ENCODE data around the gene BCR.

The BCR gene

DNA sequence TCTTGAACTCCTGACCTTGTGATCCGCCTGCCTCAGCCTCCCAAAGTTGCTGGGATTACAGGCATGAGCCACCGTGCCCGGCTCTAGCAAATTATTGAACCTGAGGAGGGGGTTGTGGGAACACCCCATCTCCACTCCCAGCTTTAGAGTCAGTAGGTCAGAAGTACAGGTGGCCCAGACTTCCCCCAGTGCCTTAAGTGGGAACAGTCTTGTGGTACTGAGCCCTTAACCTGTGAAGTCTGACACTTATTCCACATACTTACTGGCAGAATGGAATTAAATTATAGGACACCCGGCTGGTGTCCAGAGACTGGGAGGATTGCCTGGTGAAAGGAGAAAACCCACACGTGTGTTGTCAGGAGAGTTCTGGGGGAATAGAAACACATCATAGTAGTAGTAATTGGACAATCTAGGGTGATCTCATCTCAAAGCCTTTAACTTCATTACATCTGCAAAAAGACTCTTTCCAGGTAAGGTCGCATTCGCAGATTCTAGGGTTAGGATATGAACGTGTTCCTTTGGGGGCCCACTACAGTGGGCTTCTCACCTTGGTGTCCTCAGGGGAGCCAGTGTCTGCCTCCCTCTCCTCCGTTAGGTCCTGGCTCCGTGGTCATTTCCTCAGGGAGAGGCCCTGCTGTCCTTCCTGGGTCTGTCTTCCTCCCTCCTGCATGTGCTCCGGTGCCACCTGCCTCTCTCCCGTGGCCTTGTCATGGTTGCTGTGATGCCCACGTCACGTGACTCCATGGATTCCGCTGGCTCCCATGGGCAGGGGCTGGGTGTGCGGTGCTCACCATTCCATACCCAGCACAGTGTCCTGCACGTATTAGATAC lies 63.8 kb downstream of the BCR start:
- DNase-seq (ENCODE audit: low read depth, low spot score), result no peak

DNA sequence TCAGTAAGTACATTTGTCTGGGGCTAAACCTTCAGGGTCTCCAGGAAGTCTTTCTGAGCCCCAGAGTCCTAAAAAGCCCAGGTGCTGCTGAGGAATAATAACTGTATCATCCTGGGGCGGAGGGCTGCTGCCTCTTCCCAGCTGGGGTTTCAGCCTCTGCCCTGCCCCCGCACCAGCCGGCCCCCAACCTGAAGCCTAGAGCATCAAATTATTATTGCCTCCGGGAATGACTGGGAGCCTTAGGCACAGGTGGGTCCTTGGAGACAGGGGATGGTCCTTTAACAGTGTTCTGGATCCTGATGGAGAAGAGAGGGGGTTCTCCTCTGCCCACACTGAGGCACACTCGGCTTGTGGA lies 64.4 kb downstream of the BCR start:
- no peak for DNase-seq (ENCODE audit: low read depth, low spot score)

DNA sequence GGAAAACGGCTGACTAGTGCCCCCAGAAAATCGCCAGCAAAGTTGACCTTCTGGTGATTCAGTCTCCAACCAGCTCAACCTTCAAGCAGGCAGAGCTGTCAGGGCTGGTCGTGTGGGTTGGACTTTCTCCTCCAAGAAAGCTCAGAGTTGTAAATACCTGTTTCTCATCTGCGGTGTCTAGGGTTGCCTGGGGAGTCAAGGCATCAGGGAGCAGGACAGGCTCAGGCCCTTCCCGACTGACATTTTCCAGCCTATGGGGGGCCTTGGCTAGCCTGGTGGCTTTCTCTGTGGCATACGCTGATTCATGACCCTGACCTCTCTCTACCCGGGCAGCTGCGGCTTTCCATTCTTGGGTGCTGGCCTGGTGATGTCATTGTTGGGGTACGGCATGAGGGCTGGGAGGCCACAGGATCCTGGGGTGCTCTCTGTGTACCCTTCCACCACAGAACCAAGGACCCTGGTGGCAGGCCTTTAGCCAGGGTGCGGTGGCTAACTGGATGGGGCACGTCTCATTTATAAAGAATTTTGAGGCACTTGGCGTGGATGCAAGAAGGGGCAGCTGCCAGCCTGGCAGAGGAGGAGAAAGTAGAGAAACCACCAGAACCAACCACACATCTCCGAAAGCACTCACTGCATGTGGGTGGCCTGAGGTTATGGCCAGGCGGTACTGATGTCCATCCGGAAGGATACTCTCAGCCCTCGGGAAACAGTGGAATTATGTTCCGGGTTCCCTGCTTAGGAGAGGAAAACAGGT lies 64.9 kb downstream of the BCR start:
- DNase-seq (ENCODE audit: low read depth, low spot score), result peak; percentile 39

DNA sequence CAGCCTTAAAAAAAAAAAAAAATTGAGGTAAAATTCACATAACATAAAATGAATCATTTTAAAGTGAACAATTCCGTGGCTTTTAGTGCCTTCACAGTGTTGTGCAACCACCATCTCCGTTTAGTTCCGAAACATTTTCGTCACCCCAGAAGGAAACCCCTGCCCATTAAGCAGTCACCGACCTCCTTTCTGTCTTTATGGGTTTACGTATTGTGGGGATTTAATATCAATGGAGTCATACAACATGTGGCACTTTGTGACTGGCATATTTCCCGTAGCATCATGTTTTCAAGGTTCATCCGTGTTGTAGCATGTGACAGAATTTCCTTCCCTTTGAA lies 65.5 kb downstream of the BCR start:
- DNase-seq (ENCODE audit: low read depth, low spot score), result no peak

DNA sequence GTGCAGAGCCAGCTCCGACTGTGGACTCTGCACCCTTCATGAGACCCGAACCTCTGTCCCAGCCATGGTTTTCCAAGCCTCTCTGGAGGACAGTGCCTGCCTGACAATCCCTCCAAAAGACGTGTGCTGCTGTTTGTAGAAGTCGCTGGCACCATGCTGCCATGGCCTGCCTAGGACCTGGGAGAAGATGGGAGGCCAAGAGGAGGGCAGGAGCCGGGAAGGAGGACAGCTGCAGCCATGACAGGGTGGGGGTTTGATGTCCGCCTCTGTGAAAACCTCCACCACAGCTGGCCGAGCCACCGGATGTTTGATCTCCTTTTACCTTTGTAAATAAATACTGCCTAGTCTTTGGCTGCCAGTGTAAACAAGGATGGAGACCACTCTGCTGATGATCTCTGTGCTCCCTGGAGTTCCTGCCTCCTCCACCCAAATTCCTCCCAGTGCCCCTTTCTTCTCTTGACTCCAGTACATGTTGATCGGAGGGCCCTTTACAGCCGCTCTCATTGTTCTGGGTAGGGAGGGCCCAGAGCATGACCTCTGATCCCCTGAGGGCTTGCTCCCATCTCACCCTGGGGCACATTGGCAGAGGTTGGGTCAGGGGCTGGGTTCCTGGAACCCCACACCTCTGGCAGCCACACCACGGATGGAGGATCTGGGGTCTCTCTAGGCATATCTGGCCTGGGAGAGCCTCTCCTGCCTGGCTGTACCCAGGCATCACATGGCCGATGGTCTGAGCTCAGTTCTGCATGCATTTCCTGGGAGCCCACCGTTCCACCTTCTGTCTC lies 66.9 kb downstream of the BCR start:
- DNase-seq (ENCODE audit: low read depth, low spot score), result no peak

- DNase-seq (ENCODE audit: low read depth, low spot score), result peak; percentile 62
Measured at GRCh38 chr22:23248583-23248982, 68.3 kb downstream of the BCR start.

DNA sequence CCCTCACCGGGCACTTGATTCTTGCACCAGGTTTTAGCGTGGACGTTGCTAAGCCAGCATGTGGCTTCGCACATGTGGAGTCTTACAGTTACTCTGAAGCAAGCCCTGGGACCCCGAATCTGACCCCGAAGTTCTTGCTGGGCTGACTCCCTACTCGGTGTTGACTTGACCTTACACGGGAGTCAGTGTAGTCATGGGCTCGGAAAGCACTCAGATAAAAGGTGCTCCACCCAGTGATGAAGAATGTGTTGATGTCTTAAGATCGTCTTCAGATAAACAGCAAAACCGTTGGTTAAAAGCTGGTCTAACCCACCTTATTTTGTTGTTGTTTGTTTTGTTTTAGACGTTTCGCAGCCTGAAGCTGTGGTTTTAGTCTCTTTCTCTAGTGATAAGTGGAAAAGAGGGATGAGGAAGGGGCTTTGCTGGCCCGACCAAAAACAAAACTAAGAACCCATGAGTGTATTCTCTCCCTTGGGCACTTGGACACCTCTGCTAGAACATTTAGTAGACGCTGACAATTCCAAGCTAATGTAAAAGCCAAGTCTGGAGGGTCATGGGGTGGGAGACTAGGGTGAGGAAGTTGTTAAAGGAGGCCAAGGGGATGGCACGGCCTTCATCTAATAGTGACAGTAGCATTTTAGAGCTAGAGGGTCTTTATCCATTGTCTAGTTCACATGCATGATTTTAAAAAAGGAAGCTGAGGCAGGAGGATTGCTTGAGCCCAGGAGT lies 69.9 kb downstream of the BCR start:
- no peak for DNase-seq (ENCODE audit: low read depth, low spot score)

GRCh38 chr22:23250785-23251363 lies 70.6 kb downstream of the BCR start:
- no peak for DNase-seq (ENCODE audit: low read depth, low spot score)

DNA sequence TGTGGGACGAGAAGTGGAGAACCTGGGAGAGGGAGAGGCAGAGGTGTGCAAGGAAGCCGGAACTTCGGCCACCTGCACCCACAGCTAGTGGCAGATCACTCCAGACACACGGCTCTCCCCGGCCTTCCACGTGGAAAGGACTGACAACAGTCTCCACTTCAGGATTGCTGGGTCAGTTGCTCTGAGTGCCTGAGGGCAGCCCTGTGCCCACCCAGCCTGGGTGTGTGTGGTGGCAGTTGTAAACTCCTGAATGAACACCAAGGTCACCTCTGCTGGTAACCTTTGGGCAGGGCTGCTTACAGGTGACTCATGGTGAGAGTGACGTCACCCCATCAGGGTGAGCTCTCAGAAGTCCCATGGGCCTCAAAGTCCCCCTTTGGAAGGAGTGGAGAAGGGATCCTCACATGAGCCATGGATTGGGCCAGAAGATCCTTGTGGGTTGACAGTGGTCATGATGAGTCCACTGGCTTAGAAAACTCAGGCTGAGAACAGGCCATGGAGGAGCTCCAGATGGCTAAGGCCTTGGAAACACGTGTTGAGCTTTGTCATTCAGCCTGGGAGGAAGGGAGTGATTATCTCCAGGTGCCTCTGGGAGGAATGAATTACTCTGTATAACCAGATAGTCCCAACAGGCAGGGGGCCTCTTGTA lies 71.3 kb downstream of the BCR start:
- no peak for DNase-seq (ENCODE audit: low read depth, low spot score)

GRCh38 chr22:23253475-23254055 lies 73.3 kb downstream of the BCR start:
- DNase-seq (ENCODE audit: low read depth, low spot score), result no peak

DNA sequence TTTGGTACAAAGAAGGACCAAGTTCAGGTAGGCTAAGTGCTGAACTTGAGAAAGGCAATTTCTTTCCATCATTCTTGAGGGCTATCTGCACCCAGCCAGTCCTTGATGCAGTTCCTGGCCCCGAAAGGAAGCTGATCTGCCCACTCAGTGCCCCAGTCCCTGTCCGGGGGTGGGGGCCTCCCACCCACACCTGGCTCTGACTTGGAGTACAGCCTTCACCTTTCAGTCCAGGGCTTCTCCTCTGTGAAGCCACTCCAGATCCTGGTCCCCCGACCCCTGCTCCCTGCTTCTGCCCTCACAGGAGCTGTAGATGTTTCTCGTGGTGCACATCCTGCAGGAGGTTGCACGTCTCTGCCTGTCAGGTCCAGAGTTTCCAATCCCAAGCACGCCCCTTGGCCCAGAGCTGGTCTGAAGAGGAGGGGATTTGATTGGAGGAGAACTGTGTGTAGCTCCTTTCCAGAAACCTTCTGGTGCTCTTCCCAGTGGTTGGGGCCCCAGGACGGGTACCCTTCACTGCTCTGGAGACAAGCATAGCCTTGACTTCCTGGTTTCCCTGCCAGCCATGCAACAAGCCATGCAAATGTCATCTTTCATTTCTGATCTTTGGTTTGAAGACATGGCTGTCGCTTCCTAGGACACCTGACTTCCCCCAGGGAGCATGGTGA lies 75.3 kb downstream of the BCR start:
- no peak for DNase-seq (ENCODE audit: low read depth, low spot score)

DNA sequence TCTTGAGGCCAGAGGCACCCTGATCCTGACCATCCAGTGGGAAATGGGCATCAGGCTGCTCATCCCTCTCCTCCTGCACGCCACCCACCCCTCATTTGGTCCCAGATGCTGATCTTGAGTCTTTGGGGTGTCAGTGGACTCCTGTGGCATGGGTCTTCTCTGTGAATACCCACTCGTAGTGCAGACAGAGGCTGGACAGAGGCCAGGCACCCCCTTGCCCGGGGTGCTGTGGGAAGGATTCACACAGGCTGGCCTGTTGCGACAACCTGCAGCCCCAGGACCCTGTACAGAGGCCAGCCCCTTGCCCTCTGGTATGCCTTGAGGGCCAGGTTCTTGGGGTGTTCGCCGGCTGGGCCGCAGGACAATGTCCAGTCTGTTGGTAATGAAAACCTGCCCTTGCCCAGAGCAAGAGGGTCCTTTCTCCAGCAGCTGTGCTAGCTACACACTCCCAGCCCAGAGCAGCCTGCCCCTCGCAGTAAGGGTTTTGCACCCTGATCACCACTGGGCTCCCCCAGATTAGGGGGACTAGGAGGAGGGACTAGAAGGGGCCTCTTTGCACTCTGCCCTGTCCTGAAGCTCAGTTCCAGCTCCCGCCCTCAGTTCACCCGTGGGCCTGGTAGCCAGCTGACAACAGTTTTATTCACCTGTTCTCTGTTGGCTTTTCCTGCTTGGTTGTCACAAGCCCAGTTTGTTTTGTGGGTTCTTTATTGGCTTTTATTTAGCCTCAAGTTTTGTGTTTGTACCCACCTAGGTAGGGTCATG lies 76.0 kb downstream of the BCR start:
- DNase-seq (ENCODE audit: low read depth, low spot score), result no peak

DNA sequence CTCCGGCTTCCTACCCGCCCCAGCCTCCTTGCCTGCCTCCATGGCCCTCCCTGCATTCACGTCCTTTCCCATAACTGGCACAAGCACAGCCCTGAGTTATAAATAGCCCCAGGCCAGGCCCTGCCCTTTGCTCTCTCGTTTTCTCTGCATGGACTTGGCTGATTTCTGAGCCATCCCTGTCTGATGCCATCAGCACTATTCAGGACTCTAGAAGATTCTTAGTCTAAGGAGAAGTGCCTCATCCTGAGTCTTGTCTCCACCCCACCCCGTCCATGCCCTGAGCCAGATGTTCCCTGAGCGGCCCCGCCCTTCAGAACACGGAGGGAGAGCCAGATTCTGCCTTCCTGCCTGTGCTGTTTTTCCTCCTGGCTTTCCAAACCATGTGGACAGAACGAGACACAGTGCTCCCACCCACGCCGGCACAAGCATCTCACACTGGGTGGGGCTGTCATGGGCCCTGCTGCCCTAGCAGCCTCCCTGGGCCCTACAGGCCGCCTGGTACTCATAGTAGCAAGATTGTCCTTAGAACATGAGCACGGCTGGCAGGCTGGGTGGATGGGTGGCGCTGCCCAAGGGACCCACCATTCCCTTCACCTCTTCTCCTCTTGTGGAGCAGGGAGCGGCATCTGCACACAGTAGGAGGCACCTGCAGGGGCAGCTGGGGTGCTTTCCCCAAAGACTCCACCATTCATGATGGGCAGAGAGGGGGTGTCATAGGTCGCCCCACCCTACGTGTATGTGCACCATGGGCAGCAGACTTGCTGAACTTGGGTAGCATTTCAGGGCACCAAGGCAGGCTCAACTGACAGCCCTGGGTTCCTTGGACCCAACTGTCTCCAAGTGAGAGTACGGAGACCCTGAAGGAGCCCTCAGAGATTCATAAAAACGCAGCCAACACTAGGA lies 76.9 kb downstream of the BCR start:
- no peak for DNase-seq (ENCODE audit: low read depth, low spot score)

DNA sequence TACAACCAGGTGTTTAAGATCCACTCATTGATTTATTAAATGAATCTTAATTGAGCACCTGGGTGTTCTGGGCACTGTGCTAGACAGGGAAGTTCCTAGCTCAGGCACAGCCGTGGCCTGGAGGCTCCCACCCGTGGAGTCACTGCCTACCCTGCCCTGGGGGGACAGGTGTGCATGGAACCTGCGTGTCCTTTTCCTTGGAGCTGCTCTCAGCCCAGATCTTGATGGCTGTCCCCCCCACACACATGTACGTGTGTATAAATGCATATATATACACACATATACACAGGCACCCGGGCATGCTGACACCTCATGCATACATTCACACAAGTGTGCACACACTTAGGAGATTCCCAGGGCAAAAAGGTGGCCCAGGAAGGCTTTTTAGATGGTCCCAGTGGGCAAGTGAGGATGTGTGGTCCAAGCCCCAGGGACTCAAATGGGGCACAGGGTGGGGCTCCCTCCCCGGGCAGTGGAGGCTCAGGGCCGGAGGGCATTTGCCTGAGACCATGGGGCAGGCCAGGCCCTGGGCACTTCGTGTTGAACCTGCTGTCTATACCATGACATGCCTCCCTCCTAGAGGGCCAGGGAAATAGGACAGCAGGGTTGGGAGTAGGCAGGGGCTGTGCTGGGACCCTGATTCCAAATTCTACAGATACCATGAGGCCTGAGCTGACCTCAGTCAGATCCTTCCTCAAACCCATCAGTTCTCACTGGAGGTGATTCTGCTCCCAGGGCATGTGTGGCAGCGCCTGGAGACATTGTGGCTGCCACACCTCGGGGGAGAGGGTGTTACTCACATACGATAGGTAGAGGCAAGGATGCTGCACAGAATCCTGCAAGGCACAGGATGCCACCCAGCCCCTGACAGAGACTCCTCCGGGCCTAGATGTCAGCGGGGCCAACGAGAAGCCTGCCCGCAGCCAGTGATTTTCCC lies 77.8 kb downstream of the BCR start:
- DNase-seq (ENCODE audit: low read depth, low spot score), result no peak

- no peak for DNase-seq (ENCODE audit: low read depth, low spot score)
Measured at GRCh38 chr22:23258826-23259170, 78.5 kb downstream of the BCR start.

- DNase-seq (ENCODE audit: low read depth, low spot score), result peak; percentile 48
Measured at GRCh38 chr22:23259916-23260644, 79.8 kb downstream of the BCR start.
